Measurements from ENCODE around the gene PRR11. TPM values are rescaled to one million over a fixed set of nuclear protein-coding genes. Genes with fewer than 3 reads are reported as not detected.

The PRR11 gene
- total RNA-seq, 1 experiment from 2014 or later, result 39.8 TPM

DNA sequence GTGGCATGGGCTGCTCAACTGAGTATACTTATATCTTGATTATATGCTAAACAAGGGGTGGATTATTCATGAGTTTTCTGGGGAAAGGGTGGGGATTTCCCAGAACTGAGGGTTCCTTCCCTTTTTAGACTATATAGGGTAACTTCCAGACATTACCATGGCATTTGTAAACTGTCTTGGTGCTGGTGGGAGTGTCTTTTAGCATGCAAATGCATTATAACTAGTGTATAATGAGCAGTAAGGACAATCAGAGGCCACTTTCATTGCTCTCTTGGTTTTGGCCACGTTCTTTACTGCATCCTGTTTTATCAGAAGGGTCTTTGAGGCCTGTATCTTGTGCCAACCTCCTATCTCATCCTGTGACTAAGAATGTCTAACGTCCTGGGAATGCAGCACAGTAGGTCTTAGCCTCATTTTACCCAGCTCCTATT lies 12.0 kb downstream of the PRR11 start:
- Histone ChIP-seq H3K4me3 (ENCODE audit: low read depth in 2 of 2, low read length in 2 of 2) (no peak overlapping the region), H3K36me3 (ENCODE audit: control insufficient read depth, insufficient read depth, low read length) (peaks cover 8% of the 10 kb centered on the region), H3K27me3 (ENCODE audit: control insufficient read depth, insufficient read depth, low read length) (no peaks in the 10 kb centered on the region), H3K4me1 (ENCODE audit: control insufficient read depth, insufficient read depth, low read length) (peaks cover 6% of the 10 kb centered on the region; the same call in 1 of the 2 replicates), H3K9me3 (ENCODE audit: control insufficient read depth, insufficient read depth, low read depth, low read length) (no peaks in the 10 kb centered on the region), H3K27ac (ENCODE audit: low read length) (no peak overlapping the region)
- BruUV-seq (replicated peaks), result no TSS peak
- TF ChIP-seq, protein P1, sequence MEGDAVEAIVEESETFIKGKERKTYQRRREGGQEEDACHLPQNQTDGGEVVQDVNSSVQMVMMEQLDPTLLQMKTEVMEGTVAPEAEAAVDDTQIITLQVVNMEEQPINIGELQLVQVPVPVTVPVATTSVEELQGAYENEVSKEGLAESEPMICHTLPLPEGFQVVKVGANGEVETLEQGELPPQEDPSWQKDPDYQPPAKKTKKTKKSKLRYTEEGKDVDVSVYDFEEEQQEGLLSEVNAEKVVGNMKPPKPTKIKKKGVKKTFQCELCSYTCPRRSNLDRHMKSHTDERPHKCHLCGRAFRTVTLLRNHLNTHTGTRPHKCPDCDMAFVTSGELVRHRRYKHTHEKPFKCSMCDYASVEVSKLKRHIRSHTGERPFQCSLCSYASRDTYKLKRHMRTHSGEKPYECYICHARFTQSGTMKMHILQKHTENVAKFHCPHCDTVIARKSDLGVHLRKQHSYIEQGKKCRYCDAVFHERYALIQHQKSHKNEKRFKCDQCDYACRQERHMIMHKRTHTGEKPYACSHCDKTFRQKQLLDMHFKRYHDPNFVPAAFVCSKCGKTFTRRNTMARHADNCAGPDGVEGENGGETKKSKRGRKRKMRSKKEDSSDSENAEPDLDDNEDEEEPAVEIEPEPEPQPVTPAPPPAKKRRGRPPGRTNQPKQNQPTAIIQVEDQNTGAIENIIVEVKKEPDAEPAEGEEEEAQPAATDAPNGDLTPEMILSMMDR (IDR thresholded peaks at IDR 0.05), result no peak
- TF ChIP-seq POLR2AphosphoS5 (IDR thresholded peaks at IDR 0.05; ENCODE audit: low read depth, low read length), result no peak
- no peak for TF ChIP-seq TCF7L2 (IDR thresholded peaks at IDR 0.05; ENCODE audit: low read depth, low read length)
- TF ChIP-seq, protein P2, sequence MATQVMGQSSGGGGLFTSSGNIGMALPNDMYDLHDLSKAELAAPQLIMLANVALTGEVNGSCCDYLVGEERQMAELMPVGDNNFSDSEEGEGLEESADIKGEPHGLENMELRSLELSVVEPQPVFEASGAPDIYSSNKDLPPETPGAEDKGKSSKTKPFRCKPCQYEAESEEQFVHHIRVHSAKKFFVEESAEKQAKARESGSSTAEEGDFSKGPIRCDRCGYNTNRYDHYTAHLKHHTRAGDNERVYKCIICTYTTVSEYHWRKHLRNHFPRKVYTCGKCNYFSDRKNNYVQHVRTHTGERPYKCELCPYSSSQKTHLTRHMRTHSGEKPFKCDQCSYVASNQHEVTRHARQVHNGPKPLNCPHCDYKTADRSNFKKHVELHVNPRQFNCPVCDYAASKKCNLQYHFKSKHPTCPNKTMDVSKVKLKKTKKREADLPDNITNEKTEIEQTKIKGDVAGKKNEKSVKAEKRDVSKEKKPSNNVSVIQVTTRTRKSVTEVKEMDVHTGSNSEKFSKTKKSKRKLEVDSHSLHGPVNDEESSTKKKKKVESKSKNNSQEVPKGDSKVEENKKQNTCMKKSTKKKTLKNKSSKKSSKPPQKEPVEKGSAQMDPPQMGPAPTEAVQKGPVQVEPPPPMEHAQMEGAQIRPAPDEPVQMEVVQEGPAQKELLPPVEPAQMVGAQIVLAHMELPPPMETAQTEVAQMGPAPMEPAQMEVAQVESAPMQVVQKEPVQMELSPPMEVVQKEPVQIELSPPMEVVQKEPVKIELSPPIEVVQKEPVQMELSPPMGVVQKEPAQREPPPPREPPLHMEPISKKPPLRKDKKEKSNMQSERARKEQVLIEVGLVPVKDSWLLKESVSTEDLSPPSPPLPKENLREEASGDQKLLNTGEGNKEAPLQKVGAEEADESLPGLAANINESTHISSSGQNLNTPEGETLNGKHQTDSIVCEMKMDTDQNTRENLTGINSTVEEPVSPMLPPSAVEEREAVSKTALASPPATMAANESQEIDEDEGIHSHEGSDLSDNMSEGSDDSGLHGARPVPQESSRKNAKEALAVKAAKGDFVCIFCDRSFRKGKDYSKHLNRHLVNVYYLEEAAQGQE (IDR thresholded peaks at IDR 0.05; ENCODE audit: insufficient read depth in 1 of 2, low read depth in 2 of 2, low read length in 1 of 2), result no peak
- TF ChIP-seq SIN3A (IDR thresholded peaks at IDR 0.05; ENCODE audit: borderline replicate concordance, insufficient read depth, low read depth, low read length), result no peak
- DNase-seq (ENCODE audit: low read depth, low spot score), result no peak
- in situ Hi-C loops (cut with HindIII; ENCODE audit: low pct_unique_long_range_greater_than_20kb, low sequenced_read_pairs) (no loop called here), intact Hi-C loops (cut with micrococcal nuclease; ENCODE audit: unreplicated experiment) (no loop called here)
- no peak for ATAC-seq
- ChIA-PET CTCF (no interaction called here), POLR2A (no interaction called here)

DNA sequence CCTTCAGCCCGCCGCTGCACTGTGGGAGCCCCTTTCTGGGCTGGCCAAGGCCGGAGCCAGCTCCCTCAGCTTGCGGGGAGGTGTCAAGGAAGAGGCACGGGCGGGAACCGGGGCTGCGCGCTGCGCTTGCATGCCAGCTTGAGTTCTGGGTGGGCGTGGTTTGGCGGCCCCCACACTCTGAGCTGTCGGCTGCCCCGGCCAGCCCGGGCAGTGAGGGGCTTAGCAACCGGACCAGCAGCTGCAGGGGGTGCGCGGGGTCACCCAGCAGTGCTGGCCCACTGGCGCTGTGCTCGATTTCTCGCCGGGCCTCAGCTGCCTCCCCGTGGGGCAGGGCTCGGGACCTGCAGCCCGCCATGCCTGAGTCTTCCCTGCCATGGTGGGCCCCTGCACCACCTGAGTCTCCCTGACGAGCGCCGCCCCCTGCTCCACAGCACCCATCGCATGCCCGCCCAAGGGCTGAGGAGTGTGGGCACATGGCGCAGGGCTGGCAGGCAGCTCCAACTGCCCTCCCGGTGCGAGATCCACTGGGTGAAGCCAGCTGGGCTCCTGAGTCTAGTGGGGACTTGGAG lies 17.0 kb downstream of the PRR11 start:
- in situ Hi-C loops (cut with HindIII; ENCODE audit: low pct_unique_long_range_greater_than_20kb, low sequenced_read_pairs) (no loop called here), intact Hi-C loops (cut with micrococcal nuclease; ENCODE audit: unreplicated experiment) (no loop called here)
- Histone ChIP-seq H3K9me3 (ENCODE audit: control insufficient read depth, insufficient read depth, low read depth, low read length) (no peaks in the 10 kb centered on the region), H3K27me3 (ENCODE audit: control insufficient read depth, insufficient read depth, low read length) (no peaks in the 10 kb centered on the region), H3K36me3 (ENCODE audit: control insufficient read depth, insufficient read depth, low read length) (peaks cover 8% of the 10 kb centered on the region), H3K4me3 (ENCODE audit: low read depth in 2 of 2, low read length in 2 of 2) (no peak overlapping the region), H3K27ac (ENCODE audit: low read length) (no peak overlapping the region), H3K4me1 (ENCODE audit: control insufficient read depth, insufficient read depth, low read length) (no peaks in the 10 kb centered on the region)
- DNase-seq (ENCODE audit: low read depth, low spot score) (no peak), ATAC-seq (no peak)
- TF ChIP-seq, protein P2 (IDR thresholded peaks at IDR 0.05; ENCODE audit: insufficient read depth in 1 of 2, low read depth in 2 of 2, low read length in 1 of 2), result no peak
- TF ChIP-seq TCF7L2 (IDR thresholded peaks at IDR 0.05; ENCODE audit: low read depth, low read length), result no peak
- TF ChIP-seq SIN3A (IDR thresholded peaks at IDR 0.05; ENCODE audit: borderline replicate concordance, insufficient read depth, low read depth, low read length), result no peak
- TF ChIP-seq, protein P1 (IDR thresholded peaks at IDR 0.05), result no peak
- no peak for TF ChIP-seq POLR2AphosphoS5 (IDR thresholded peaks at IDR 0.05; ENCODE audit: low read depth, low read length)
- BruUV-seq (replicated peaks), result no TSS peak
- ChIA-PET CTCF (no interaction called here), POLR2A (no interaction called here)
